Measurements from ENCODE around the gene TMEM74B.

DNA sequence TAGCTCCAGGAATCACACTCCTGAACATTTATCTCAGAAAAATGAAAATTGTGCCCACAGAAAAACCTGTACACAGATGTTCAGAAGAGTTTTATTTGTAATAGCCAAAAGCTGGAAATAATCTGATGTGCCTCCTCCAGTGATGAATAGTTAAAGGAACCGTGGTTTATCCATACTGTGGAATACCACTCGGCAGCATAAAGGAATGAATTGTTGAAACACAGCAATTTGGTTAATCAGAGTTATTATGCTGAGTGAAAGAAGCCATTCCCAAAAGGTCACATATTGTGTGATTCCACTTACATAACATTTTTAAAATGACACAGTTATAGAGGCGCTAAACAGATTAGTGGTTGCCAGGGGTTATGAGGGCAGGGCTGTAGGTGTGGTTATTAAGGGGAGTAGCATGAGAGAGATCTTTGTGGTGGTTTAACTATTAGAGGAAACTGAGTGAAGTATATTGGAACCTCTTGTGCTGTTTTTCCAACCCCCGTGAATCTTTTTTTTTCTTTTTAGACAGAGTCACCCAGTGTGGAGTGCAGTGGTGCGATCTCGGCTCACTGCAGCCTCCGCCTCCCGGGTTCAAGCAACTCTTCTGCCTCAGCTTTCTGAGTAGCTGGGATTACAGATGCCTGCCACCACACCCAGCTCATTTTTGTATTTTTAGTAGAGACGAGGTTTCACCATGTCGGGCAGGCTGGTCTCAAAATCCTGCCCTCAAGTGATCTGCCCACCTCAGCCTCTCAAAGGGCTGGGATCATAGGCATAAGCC lies 40.2 kb downstream of the TMEM74B start:
- TF ChIP-seq, protein P1, sequence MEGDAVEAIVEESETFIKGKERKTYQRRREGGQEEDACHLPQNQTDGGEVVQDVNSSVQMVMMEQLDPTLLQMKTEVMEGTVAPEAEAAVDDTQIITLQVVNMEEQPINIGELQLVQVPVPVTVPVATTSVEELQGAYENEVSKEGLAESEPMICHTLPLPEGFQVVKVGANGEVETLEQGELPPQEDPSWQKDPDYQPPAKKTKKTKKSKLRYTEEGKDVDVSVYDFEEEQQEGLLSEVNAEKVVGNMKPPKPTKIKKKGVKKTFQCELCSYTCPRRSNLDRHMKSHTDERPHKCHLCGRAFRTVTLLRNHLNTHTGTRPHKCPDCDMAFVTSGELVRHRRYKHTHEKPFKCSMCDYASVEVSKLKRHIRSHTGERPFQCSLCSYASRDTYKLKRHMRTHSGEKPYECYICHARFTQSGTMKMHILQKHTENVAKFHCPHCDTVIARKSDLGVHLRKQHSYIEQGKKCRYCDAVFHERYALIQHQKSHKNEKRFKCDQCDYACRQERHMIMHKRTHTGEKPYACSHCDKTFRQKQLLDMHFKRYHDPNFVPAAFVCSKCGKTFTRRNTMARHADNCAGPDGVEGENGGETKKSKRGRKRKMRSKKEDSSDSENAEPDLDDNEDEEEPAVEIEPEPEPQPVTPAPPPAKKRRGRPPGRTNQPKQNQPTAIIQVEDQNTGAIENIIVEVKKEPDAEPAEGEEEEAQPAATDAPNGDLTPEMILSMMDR (IDR thresholded peaks at IDR 0.05) = no peak
- no peak for TF ChIP-seq POLR2A (IDR thresholded peaks at IDR 0.05)
